H1 (cell line): ENCODE results near the gene HDAC10. TPM values are rescaled to one million over a fixed set of nuclear protein-coding genes. Genes with fewer than 3 reads are reported as not detected.

Experiments used
- ATF2 ChIP-seq: IDR thresholded peaks from 2 replicates; pipeline ENCODE4 v1.6.1; 2012; ENCODE audit warnings: low read length, inconsistent platforms
- BRCA1 ChIP-seq: IDR thresholded peaks from 2 replicates; pipeline ENCODE4 v1.6.1; 2012; ENCODE audit warnings: low read depth, low read length, improper control_type of control experiment
- CHD7 ChIP-seq: fragments of 300-600 bp; sonication (generic); IDR thresholded peaks from 2 replicates; pipeline ENCODE4 v1.7.1; 2012; ENCODE audit warnings: low read length, moderate library complexity, mild to moderate bottlenecking, inconsistent platforms; ENCODE audit not compliant: insufficient replicate concordance
- CREB1 ChIP-seq: IDR thresholded peaks from 2 replicates; pipeline ENCODE4 v1.6.1; 2012; ENCODE audit warnings: inconsistent platforms
- POLR2A ChIP-seq, 2 experiments: IDR thresholded peaks; 1 replicate in 1 of 2; 2 replicates in 1 of 2; pipeline ENCODE4 v1.6.1; 2011; ENCODE audit warnings: low read depth in 2 of 2, low read length in 2 of 2, mild to moderate bottlenecking in 2 of 2; ENCODE audit errors: control extremely low read depth in 1 of 2
- RBBP5 ChIP-seq: IDR thresholded peaks from 2 replicates; pipeline ENCODE4 v1.7.1; 2012; ENCODE audit warnings: low read depth, mild to moderate bottlenecking, inconsistent platforms, low read length, moderate library complexity, borderline replicate concordance
- SP4 ChIP-seq: IDR thresholded peaks from 2 replicates; pipeline ENCODE4 v1.6.1; 2012; ENCODE audit warnings: low read length, inconsistent platforms
- USF2 ChIP-seq: IDR thresholded peaks from 2 replicates; pipeline ENCODE4 v1.6.1; 2011; ENCODE audit warnings: low read length, improper control_type of control experiment
- polyA plus RNA-seq, 7 experiments: library from polyadenylated mRNA; depleted of rRNA in 3 of 7; stranded (reverse) in 5 of 7; unstranded in 2 of 7; fragments of >200 nt in 5 of 7; fragments of 200-250 nt in 2 of 7; gene quantifications; 1 replicate in 5 of 7; 2 replicates in 1 of 7; 4 replicates in 1 of 7; pipeline versions ENCODE4 v1.2.1 to v1.2.3, GENCODE V29; 2011 to 2013; ENCODE audit warnings: missing spikeins in 2 of 7, mixed read lengths in 2 of 7
- total RNA-seq: library from RNA; stranded (reverse); fragmentation: NEBNext Ultra II Directional; extraction: Animal tissue kit (Norgen Biotek cat#: 25700); gene quantifications from 2 replicates; pipeline ENCODE4 v1.2.1, GENCODE V29; 2021

The HDAC10 gene
- total and polyA plus RNA-seq, 2 of the 8 experiments (the other 6 are each of a cell fraction or from before 2014, with no cell fraction given): 11.2 to 26.4 TPM

- no peak for TF ChIP-seq ATF2
- peak; percentile 50 for TF ChIP-seq CREB1
- TF ChIP-seq CHD7: no peak
- no peak for TF ChIP-seq USF2
- no peak for TF ChIP-seq BRCA1
- no peak for TF ChIP-seq SP4
- peak in 1 of 2 experiments; percentile 48; a peak in 1 of 3 replicates for TF ChIP-seq POLR2A (IDR thresholded peaks at IDR 0.05; ENCODE audit: control extremely low read depth in 1 of 2, low read depth in 2 of 2, low read length in 2 of 2)
- no peak for TF ChIP-seq RBBP5
These were observed 50.4 kb downstream of the HDAC10 start, which contains the start of gene SELENOO (continued) for GRCh38 chr22:50200461-50201190.
